Fibroblast of skin of left quadriceps (primary cell): Measurements from ENCODE around the gene UST.

ENCODE experiments used
- DNase-seq, 2 experiments: peaks; one replicate each; pipeline ENCODE4 v3.0.0-alpha.2; 2013; ENCODE audit warnings: low read depth in 2 of 2

The UST gene, protein sequence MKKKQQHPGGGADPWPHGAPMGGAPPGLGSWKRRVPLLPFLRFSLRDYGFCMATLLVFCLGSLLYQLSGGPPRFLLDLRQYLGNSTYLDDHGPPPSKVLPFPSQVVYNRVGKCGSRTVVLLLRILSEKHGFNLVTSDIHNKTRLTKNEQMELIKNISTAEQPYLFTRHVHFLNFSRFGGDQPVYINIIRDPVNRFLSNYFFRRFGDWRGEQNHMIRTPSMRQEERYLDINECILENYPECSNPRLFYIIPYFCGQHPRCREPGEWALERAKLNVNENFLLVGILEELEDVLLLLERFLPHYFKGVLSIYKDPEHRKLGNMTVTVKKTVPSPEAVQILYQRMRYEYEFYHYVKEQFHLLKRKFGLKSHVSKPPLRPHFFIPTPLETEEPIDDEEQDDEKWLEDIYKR

DNA sequence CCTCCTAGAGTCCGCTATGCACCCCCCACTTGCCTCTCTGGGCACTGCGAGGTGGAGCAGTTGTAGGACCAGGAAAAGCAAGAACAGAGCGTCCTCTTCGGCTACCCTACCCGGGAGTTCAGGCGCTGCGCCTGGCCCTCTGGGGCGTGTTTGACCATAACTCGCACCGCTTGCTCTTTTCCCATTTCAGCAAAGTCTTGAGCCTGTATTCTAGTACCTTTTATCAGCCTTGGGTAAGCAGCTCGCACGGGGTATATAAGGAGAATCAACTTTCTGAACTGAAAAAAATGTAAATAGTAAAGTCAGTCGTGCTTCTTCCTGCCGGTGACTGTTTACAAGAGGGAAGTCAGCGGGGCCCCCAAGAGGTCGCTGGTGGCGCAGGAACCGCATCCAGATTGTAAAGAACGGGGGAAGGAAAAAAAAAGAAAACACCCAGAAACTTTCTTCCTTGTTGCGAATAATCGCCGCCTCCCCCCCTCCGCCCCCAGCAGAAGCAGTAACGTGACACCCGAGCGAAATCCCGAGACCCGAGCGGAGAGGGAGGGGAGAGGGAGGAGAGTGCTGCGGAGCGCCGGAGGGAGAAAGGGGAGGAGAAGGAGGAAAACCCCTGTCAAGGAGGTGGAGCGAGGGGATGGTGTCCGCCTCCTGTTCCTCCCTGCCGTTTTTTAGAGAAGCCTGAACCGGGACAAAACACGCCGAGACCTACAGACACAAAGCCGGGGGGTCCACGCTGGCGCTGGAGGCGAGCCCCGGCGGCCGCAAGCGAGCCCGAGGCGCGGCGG lies at the start of gene UST:
TSS of gene UST (plus strand) at position 668 of the 782 bp plus-strand sequence. CDS start 401 bp downstream, outside the sequence.
- peak; percentile 92 to 93 for DNase-seq

DNA sequence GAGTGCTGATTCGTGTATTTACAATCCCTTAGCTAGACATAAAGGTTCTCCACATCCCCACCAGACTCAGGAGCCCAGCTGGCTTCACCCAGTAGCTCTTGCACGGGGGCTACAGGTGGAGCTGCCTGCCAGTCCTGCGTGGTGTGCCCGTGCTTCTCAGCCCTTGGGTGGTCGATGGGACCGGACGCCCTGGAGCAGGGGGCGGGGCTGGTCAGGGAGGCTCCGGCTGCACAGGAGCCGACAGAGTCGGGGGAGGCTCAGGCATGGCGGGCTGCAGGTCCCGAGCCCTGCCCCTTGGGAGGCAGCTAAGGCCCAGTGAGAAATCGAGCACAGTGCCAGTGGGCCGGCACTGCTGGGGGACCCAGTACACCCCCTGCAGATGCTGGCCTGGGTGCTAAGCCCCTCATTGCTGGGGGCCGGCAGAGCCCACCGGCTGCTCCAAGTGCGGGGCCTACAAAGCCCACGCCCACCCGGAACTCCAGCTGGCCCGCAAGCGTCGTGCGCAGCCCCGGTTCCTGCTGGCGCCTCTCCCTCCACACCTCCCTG lies 48.9 kb upstream of the UST start:
- no peak for DNase-seq

DNA sequence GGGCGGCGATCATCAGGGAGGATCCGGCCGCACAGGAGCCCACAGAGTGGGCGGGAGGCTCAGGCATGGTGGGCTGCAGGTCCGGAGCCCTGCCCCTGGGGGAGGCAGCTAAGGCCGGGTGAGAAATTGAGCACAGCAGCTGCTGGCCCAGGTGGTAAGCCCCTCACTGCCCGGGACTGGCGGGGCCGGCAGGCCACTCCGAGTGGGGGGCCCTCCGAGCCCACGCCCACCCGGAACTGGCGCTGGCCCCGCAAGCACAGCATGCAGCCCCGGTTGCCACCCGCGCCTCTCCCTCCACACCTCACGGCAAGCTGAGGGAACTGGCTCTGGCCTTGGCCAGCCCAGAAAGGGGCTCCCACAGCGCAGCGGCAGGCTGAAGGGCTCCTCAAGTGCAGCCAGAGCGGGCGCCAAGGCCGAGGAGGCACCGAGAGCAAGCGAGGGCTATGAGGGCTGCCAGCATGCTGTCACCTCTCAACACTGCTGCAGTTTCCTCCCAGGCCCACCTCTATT lies 48.1 kb upstream of the UST start:
- DNase-seq, result no peak

DNA sequence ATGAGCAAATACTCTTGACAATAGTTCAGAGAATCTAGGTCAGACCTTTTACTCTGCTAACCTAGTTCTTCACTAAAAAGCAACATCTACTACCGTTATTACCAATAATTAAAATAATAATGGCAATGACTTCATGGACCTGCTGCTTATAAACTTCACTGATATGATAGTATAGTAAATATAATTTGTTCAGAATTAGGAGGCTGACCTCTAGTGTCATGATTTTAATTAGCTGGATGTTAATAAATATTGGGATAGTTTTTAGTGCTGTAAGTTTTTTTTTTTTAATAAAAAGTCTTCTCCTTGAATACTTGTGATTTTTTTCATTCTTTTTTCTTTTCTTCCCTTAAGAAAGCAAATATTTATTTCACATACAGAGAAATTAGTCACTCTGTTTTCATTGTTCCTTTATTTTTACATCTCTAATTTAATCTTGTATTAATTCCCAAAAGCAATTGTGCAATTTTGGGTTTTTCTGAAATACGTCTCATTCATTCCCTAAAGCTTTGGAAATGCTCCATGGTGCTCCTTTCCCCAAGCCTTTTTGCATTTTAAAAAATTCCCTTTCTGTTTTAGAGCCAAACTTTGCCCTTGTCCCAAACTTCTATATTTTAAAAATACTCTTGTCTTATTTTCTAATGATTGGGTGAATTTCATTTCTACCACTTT lies 46.6 kb upstream of the UST start:
- no peak for DNase-seq

DNA sequence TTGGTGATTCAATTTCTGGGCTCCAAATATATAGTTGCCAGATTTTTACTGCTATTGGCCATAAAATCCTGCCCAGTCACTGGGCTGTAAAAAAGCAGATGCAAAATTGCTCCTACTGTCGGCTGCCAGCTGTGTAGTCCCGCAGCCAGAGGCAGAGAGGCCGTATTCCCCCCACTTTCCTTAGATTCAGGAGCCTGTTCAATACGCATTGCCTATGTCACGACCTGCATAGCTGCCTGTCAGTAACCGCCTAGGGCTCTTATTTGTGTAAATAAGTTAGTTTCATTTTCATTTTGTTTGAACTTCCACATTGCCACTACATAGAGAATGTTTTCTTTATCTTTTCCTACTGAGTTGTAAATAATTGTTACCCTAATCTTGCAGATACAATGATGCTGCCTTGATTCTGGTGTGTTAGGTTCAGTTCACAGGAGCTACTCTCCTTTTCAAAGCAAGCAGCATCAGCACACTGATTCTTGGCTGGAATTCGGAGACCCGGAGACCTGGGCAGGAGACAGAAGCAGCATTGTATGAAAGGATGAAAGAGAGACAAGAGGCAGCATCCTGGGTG lies 46.0 kb upstream of the UST start:
- no peak for DNase-seq

DNA sequence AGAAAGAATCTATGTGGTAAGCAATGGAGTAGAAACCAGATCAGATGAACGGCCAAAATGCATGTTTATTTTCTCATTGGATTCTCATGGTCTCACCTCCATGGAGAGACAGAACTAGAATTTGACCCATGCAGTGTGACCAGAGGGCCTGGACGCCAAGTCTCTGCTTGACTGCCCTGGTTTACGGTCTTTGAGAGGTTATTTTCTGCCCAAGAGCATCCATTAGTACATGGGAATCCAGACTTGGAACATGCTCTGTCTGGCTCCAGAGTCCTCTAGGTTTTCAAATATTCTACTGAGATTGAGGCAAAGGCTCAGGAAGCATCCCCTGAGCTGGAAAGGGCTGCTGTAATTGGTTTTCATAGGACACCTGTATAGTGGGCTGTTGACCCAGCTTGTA lies 45.5 kb upstream of the UST start:
- no peak for DNase-seq

DNA sequence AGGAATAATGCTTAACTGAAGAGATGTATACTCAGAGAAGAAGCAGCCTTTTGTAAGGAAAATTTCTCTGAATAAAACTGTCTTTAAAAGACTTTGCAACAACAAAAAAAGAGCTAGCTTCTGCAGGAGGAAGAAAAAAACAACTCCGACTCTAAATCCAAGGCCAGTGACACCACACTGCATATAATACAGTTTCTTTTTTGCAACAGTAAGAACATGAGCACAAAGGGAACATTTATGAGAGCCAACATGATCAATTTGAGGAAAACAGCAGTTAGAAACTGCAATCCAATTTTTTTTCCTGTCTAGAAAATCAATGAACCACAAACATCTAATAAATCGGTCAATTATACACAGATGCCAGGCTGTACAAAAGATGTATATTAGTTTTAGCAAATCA lies 42.9 kb upstream of the UST start:
- no peak for DNase-seq

DNA sequence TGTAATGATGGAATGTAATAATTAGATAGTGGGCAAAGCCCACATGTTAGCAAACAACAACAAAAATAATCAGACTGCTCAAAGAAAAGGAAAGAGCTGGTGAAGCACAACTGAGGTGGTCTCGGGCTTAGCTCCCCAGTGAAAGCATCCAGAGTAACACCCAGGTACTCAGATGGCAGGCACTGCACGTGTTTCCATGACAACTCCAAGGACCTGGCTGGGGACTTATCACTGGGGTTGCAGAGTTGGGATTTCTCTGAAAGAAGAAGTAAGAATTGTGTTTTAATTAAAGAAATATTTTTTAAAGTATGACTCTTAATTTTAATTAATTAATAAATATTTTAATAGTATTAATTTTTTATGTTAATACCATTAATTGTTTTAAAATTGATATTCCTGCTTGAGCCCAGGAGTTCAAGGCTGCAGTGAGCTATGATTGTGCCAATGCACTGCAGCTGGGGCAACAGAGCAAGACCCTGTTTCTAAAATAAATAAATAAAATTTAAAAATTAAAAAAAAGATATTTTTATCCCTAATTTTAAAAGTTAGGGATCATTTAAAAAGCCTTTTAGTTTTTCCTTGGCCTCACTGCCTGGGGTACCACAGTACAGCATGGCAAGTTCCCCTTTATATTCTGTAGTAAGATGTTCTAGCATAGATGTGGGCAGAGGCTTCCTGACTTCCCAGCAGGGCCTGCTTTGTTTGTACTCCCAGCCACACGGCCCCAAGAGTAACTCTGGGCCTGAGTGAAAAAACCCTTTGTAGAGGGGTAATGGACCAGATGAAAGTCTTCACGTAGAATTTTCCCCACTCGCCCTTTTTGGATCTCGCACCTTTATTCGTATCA lies 42.2 kb upstream of the UST start:
- DNase-seq, result no peak

DNA sequence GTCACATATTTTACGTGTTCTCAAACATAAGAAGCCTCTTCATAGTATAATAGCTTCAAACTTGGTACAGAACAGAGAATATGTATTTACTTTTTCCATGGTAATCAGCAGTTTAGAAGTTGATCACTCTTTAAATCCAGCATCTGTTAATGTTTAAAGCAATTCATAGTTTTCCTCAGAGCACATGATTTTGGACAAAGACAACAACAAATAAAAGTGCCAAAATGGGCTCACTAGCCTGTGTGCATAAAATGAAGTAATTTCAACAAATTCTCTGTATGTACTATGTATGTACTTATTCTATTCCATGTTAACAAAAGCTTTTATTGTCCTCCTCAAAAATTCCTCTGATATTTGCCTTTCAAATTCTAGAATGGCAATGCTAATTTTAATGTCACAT lies 38.1 kb upstream of the UST start:
- DNase-seq, result no peak

DNA sequence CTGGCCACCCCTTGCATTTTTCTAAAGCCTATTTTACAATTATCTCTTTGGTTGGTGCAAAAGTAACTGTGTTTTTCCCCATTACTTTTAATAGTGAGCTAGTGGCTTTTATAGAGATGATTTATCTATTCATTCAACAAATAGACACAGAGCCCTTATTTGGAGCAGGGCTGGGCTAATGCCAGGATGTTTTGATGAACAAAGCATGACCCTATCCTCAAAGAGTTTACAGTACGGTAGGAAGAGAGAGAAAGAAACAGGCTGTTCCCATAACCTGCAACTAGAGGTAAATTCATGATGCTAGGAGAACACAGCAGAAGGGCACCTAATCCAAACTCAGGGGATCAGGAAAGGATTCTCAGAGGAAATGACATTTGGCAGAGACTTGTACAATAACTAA lies 37.3 kb upstream of the UST start:
- DNase-seq, result no peak

DNA sequence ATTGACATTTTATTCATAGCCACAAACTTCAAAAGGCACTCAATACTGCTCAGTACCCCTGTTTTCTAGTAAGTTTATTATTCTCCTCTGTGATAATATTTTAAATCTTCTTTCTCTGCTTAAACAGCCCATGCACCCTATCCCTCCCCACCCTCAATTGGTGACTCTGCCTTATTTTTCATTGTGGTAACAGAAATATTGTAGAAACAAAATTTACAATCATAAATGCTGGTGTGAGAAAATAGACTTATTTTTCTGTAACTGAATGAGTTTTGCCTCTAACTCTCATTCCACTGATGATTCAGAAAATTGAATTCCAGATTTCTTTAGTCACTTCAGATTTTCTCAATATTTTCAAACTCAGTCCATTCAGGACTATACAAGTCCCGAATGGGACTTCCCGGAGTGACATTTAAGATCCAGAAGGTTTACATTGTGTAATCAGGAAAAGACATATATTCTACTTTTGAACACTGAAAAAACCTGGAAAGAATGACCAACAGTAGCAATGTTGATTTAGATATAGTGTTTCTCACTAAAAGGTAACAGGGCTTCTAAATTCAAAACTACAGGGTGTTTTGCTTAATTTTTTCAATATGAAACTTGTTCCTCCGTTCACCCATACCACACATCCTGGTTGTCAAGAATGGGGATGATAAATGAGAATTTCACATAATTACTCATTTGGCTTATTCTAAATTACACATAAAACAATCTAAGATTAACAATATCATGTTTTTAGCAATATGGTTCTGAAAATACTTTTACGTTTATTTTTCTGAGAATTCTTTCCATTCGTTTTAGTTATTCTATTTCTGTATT lies 34.8 kb upstream of the UST start:
- DNase-seq, result no peak

DNA sequence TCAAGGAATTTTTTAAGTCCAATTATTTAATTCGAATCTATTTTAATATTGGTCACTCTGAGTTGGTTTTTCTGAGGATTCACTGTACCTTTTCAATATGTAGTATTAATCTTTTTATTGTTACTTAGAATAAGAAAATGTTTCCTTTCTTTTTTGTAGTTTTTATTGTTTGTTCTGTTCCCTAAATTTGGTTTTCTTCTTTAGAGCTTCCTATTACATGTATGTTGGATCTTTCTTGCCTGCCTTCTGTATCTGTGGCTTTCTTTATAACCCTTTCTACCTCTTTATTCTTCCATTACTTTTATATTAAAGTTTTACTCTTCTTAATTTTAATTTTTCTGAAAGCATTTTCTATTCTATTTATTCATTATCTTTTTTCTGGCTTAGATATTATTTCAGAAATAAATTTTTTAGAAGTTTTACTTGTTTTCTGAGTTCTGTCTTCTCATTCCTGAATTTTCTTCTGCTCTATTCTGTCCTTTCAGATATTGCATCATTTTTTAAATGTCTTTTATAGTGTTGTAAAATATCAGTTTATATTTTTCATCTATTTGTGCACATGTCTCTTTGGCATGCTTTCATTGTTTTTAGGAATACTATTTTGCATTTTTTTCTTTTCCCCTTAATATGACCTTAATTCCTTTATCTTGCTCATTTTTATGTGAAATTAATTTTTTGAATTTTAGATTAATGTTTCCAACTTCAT lies 33.6 kb upstream of the UST start:
- DNase-seq, result no peak

DNA sequence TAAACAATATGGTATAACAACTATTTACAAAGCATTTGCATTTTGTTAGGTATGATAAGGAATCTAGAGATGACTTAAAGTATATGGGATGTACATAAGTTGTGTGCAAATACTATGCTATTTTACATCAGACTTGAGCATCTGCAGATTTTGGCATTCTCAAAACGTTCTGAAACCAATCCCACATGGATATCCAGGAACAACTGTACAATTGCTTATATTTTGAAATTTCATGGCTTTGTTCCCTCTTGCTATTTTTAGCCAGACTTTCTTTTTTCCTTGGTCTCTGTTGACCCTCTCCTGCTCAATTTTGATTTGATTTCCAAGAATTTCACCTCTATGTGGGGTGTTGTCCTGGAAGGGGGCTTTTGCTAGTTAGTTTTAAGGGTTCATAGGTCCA lies 32.9 kb upstream of the UST start:
- DNase-seq, result no peak

DNA sequence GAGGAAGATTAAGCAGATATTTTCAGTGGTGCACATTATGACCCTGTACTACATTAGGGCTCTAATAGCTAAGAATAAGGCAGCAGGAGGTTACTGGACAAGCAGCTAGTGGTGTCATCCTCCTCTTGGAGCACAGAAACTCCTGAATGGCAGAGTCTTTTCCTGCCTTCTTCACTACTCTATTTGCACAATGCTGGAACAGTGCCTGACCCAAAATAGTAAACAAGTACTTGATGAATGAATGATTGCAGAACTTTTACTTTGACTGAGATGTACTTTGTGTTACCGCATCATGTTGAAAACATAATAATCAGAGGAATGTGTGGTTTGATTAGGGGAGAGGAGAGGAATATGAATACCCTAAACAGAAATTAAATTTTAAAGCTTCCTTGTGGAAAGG lies 30.0 kb upstream of the UST start:
- DNase-seq, result no peak

DNA sequence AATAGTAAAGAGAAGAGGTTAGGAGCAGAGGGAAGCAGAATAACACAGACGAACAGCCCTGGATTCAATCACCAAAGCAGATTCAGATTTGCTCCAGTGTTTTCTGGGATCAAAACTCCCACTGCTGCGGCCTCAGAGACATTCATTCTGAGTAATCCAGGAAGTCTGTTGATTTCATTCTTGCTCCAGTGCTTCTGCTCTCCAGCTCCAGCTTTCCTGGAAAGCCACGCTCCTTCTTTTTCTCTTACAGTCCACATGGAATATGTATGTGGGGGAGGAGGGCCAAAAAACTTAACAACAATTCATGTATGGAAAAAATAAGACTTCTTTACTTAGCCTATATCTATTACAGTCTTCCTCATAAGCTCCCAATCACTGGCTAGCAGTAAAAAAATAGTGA lies 26.4 kb upstream of the UST start:
- DNase-seq, result peak; percentile 31 to 34

DNA sequence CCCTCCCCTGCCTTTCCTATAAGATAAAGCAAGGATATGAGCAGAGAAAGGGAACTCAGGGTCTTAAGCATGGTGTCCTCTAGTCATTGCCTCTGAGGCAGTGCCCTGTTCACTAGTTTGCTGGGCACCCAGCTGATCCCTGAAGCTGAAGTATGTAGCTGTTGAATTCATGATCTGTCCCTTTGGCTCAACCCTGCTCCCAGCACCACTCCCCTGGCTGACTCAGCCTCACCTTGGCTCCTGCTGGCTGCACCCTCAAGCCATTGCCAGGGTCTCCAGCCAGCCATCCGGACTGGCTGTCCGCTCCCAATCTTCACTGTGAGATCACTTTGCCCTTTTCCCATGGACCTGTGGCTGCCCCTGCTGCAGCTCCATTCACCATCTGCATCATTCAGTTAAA lies 25.9 kb upstream of the UST start:
- no peak for DNase-seq

DNA sequence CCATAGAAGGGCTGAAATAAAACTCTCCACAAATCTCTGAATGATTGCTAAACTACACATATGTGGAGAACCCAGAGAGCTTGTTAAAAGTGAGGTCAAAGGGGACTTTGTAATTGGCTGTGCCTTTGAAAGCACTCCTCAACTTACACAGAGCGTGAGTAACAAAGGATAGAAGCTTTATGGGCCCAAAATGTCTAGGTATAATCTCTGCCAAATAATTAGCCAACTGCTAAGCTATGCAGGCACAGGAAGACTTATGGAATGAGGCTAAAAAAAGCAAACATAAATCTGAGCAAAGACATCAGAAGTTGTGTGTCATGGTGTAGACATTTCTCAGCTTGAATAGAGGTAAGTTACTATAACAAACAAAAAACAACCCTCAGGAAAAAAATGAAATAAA lies 23.3 kb upstream of the UST start:
- DNase-seq, result peak; percentile 90 to 92

DNA sequence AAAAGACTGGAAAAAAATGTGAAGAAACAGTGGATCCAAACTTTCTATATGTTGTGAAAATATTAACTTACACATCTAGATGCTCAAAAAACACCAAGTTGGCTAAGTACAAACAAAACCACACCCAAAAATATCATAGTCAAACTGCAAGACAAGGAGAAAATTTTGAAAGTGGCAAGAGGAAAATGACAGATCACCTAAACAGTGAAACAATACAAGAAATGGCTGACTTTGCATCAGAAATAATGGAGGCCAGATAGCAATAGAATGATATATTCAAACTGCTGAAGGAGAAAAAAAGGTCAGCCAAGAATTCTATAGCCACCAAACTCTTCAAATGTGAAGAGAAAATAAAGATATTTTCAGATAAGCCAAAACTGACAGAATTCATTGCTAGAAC lies 22.4 kb upstream of the UST start:
- DNase-seq, result no peak

DNA sequence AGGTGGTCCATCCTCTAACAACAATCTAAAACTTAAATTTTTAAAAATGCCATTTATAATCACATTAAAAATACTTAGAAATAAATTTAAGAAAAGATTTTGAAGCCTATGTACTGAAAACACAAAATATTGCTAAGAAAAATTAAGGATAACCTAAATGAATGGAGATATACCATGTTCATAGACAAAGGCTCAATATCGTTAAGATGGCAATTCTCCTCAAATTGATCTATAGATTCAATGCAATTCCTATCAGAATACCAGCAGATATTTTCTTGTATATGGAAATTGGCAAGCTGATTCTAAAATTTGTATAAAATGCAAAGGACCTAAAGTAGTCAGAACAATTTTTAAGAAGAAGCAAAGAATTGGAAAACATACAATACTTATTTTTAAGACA lies 19.7 kb upstream of the UST start:
- no peak for DNase-seq
